PC-3 (cell line): ENCODE measurements around the gene SSU72. TPM values are rescaled to one million over a fixed set of nuclear protein-coding genes. Genes with fewer than 3 reads are reported as not detected.
"Not testable (repeated sequence)": the region's sequence is repeated elsewhere in the genome, so short reads cannot be mapped to it uniquely, and the experiment has no call there.

ENCODE experiments used
- ATAC-seq: fragments of 200-7000 bp; cut with Tn5 transposase; 2 replicates; pipeline ENCODE4 v1.9.1; 2020; ENCODE audit warnings: mild to moderate bottlenecking, moderate library complexity
- BruUV-seq: library from RNA; stranded (reverse); fragments of 400-500 nt; replicated peaks from 2 replicates; lab custom pipeline; 2021; lab: Mats Ljungman, UMichigan
- CTCF ChIA-PET: fragments of 300-600 bp; sonication (Branson Sonifier 250); formaldehyde crosslinking; loops from one replicate; lab custom pipeline; 2022; ENCODE audit warnings: antibody characterized with exemption; lab: Charles Lee
- POLR2A ChIA-PET: fragments of 300-600 bp; sonication (Branson Sonifier 250); formaldehyde crosslinking; loops from one replicate; lab custom pipeline; 2022; ENCODE audit warnings: antibody characterized with exemption; ENCODE audit not compliant: unreplicated experiment; lab: Charles Lee
- DNase-seq: peaks from one replicate; pipeline ENCODE4 v3.0.0-alpha.2; 2015
- H2AFZ ChIP-seq: fragments of 300-600 bp; sonication (generic); 2 replicates; pipeline ENCODE4 v1.6.0; 2016; ENCODE audit warnings: antibody characterized with exemption, low read length
- H3F3A ChIP-seq: fragments of 300-600 bp; sonication (generic); one replicate; pipeline ENCODE4 v1.6.0; 2017; ENCODE audit warnings: antibody characterized with exemption, low read length, control low read depth, mild to moderate bottlenecking; ENCODE audit not compliant: unreplicated experiment
- H3K27ac ChIP-seq: fragments of 300-600 bp; sonication (generic); 2 replicates; pipeline ENCODE4 v1.5.1; 2016; ENCODE audit warnings: mild to moderate bottlenecking, low read length
- H3K27me3 ChIP-seq: fragments of 300-600 bp; sonication (generic); 2 replicates; pipeline ENCODE4 v1.6.1; 2016; ENCODE audit warnings: low read length, mixed read lengths
- H3K36me3 ChIP-seq: fragments of 300-600 bp; sonication (generic); 2 replicates; pipeline ENCODE4 v1.6.1; 2016; ENCODE audit warnings: low read depth, mixed run types, low read length, mixed read lengths
- H3K4me1 ChIP-seq: fragments of 300-600 bp; sonication (generic); 2 replicates; pipeline ENCODE4 v1.5.1; 2016; ENCODE audit warnings: low read length; ENCODE audit not compliant: insufficient read depth
- H3K4me2 ChIP-seq: fragments of 300-600 bp; sonication (generic); 2 replicates; pipeline ENCODE4 v1.6.0; 2016; ENCODE audit warnings: low read length
- H3K4me3 ChIP-seq: fragments of 300-600 bp; sonication (generic); 2 replicates; pipeline ENCODE4 v1.5.1; 2016; ENCODE audit warnings: mild to moderate bottlenecking, low read length, mixed read lengths
- H3K79me2 ChIP-seq: fragments of 300-600 bp; sonication (generic); 2 replicates; pipeline ENCODE4 v1.6.1; 2017; ENCODE audit warnings: low read length, mixed read lengths
- H3K9ac ChIP-seq: fragments of 300-600 bp; sonication (generic); 2 replicates; pipeline ENCODE4 v1.6.0; 2016; ENCODE audit warnings: mild to moderate bottlenecking, low read length
- H3K9me2 ChIP-seq: fragments of 300-600 bp; sonication (generic); replicated peaks from 2 replicates; pipeline ENCODE4 v1.6.1; 2016; ENCODE audit warnings: mixed run types, low read length, mixed read lengths
- H3K9me3 ChIP-seq: fragments of 300-600 bp; sonication (generic); 2 replicates; pipeline ENCODE4 v1.6.1; 2016; ENCODE audit warnings: low read length, mixed read lengths
- H4K20me1 ChIP-seq: fragments of 300-600 bp; sonication (generic); 2 replicates; pipeline ENCODE4 v1.6.1; 2016; ENCODE audit warnings: low read length, mixed read lengths
- EZH2 ChIP-seq: fragments of 300-600 bp; sonication (generic); IDR thresholded peaks from one replicate; pipeline ENCODE4 v1.6.1; 2017; ENCODE audit warnings: antibody characterized with exemption, mild to moderate bottlenecking, low read length; ENCODE audit not compliant: unreplicated experiment
- EZH2phosphoT487 ChIP-seq: fragments of 300-600 bp; sonication (generic); IDR thresholded peaks from 2 replicates; pipeline ENCODE4 v1.6.1; 2018; ENCODE audit warnings: mild to moderate bottlenecking, antibody characterized with exemption, low read length, borderline replicate concordance
- intact Hi-C: fragments of 100-400 bp; cut with micrococcal nuclease; formaldehyde crosslinking; loops from 2 replicates; pipeline ENCODE4 v1.9.0; 2023
- total RNA-seq: library from RNA; depleted of rRNA; stranded (reverse); fragments of >200 nt; gene quantifications from 2 replicates; pipeline ENCODE4 v1.2.3, GENCODE V29; 2014
- TF ChIP-seq, protein P1 (sequence below): fragments of 300-600 bp; sonication (generic); conservative IDR thresholded peaks from 2 replicates; pipeline ENCODE4 v1.5.1; 2017; ENCODE audit warnings: antibody characterized with exemption, low read depth, mild to moderate bottlenecking, low read length

SSU72 gene
- total RNA-seq, 1 experiment from 2014 or later, result 283 TPM

- Histone ChIP-seq H3K9me2 (no peaks in the 10 kb centered on the region), H3K79me2 (no peaks in the 10 kb centered on the region), H3K9me3 (no peaks in the 10 kb centered on the region), H3K36me3 (peaks cover 20% of the 10 kb centered on the region), H3F3A (no peaks in the 10 kb centered on the region), H3K27me3 (no peaks in the 10 kb centered on the region), H3K9ac (no peak overlapping the region), H3K4me3 (no peak overlapping the region), H3K27ac (no peak overlapping the region), H2AFZ (no peak overlapping the region), H4K20me1 (no peaks in the 10 kb centered on the region), H3K4me1 (no peaks in the 10 kb centered on the region), H3K4me2 (no peak overlapping the region)
- no peak for DNase-seq
- ChIA-PET CTCF (no interaction called here), POLR2A (no interaction called here)
- BruUV-seq, result no TSS peak
- TF ChIP-seq, protein P1, sequence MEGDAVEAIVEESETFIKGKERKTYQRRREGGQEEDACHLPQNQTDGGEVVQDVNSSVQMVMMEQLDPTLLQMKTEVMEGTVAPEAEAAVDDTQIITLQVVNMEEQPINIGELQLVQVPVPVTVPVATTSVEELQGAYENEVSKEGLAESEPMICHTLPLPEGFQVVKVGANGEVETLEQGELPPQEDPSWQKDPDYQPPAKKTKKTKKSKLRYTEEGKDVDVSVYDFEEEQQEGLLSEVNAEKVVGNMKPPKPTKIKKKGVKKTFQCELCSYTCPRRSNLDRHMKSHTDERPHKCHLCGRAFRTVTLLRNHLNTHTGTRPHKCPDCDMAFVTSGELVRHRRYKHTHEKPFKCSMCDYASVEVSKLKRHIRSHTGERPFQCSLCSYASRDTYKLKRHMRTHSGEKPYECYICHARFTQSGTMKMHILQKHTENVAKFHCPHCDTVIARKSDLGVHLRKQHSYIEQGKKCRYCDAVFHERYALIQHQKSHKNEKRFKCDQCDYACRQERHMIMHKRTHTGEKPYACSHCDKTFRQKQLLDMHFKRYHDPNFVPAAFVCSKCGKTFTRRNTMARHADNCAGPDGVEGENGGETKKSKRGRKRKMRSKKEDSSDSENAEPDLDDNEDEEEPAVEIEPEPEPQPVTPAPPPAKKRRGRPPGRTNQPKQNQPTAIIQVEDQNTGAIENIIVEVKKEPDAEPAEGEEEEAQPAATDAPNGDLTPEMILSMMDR, result no peak
- no peak for TF ChIP-seq EZH2phosphoT487
- no peak for TF ChIP-seq EZH2
- ATAC-seq, result peak; percentile 10; the same call in 1 of the 2 replicates
- intact Hi-C loops, result no loop called here
Measured at GRCh38 chr1:1534401-1535154, 40.1 kb downstream of the SSU72 start.

DNA sequence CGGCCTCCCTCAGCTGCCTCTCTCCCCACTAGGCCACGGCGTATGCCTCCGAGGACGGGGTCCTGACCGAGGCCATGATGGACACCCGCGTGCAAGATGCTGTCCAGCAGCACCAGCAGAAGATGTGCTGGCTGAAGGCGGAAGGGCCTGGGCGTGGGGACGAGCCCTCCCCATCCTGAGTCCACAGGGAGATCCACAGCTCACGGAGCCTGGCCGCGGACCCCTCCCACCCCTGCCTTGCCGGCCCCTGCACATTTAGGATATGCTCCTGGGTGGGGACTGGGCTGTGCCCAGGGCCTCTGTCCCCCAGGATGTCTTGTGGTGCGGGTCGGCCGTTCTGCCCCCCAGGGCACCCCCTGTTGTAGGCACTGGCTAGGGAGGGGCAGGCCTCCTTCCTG lies 40.8 kb downstream of the SSU72 start:
- H4K20me1 ChIP-seq, H3K4me1 ChIP-seq, H3K4me3 ChIP-seq, BruUV-seq, H3K9ac ChIP-seq, H3K79me2 ChIP-seq, H3K27ac ChIP-seq, DNase-seq, intact Hi-C loops, POLR2A ChIA-PET, H3K4me2 ChIP-seq, H3K9me3 ChIP-seq, H3K9me2 ChIP-seq, H3K27me3 ChIP-seq, CTCF ChIA-PET, H2AFZ ChIP-seq, H3F3A ChIP-seq: not testable (repeated sequence)
- H3K36me3 ChIP-seq, result peaks cover 26% of the 10 kb centered on the region
- peak; percentile 2; the same call in 1 of the 2 replicates for ATAC-seq

GRCh38 chr1:1533176-1533893 lies 41.3 kb downstream of the SSU72 start:
- H3K4me3 ChIP-seq, H3K4me2 ChIP-seq, H4K20me1 ChIP-seq, DNase-seq, H3K4me1 ChIP-seq, H3K9me2 ChIP-seq, BruUV-seq, H2AFZ ChIP-seq, intact Hi-C loops, ATAC-seq, H3K27ac ChIP-seq, H3K79me2 ChIP-seq, H3K27me3 ChIP-seq, H3K9me3 ChIP-seq, POLR2A ChIA-PET, H3K9ac ChIP-seq, CTCF ChIA-PET, H3F3A ChIP-seq: not testable (repeated sequence)
- H3K36me3 ChIP-seq, result peaks cover 32% of the 10 kb centered on the region
